NOMO-1 (cell line): Measurements from ENCODE around the gene S100A4.

Experiments
- DNase-seq, 2 experiments: peaks; one replicate each; lab custom pipeline; 2025; ENCODE audit not compliant: unreplicated experiment in 2 of 2; lab: John Stamatoyannopoulos, UW

The S100A4 gene

GRCh38 chr1:153548722-153549688, 3.4 kb upstream of the S100A4 start, which contains the start of gene S100A3:
TSS of gene S100A3 (minus strand) at chr1:153549258. CDS start at chr1:153548485, 773 bp downstream.
- no peak for DNase-seq

DNA sequence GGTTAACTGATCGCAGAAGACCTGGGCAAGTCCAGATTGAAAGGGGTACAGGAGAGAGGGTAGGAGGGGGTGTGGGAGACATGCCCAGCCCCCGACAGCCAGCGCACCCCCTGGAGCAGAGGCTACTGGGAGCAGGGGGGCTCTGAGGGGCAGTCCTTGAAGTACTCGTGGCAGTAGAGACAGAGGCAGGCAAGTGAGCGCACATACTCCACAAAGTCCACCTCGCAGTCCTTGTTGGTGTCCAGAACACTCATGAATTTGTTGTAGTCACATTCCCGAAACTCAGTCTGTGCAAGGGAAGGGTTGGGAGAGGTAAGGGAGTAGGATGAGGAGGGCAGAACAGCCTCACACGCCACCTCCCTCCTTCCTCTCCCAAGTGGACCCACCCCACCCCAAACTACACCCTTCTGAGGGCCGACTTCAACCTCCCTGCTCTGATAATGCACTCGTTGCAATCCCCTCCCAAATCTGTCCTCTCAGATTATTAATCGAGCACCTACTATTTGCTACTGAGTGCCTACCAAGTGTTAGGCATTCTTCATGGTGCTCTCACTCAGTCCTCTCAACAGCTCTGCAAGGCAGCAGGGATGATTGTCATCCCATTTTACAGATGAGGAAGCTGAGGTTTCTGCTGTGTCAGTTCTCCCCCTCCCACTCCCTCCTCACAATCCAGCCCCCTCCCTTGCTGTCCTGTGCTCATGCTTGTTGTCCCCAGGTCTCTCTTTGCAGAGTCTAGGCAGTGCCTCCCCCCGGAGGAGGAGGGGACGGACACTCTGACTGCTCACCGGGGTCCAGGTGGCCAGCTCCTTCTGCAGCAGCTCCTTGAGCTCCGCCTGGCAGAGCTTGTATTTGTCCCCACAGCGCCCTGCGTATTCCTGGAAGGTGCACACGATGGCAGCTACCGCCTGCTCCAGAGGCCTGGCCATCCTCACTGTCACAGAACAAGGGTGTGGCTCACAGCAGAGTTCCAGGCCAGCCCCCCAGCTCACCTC, 2.2 kb upstream of the S100A4 start:
- no peak for DNase-seq

DNA sequence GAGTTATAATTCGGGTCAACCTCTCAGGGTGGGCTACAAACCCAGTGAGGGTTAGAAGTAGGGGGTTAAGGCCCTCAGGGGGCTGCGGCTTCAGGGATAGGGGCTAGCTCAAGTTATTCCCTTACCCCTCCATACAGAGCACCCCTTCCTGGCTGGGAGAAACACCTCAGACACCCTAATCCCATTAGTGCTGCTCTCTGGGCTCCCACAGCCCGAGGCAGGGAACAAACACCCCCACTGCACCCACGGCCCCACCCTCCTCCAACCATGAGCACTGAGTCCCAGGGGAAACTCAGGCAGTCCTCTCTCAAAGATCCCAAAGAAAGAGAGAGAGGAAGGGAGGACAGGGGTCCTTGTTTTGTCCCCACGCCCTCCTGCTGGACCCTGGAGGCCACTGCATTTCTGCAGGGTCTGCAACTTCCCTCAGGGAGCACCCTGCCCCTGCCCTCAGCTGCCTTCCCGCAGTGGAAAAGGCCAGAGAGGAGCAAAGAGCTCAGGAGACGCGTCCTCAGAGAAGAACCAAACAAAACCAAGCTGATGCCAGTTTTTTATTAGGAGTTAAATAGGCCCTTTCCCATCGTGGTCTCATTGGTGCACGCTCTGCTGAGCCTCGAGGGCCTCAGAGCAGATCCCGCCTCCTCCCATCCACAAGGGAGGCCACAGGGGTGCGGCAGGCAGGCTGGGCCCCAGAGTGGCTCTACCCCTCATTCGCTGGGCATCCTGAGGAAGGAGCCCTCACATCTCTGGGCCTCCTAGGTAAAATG, 1.4 kb upstream of the S100A4 start:
- no peak for DNase-seq

- no peak for DNase-seq
Observed at GRCh38 chr1:153546371-153546770, 765 bp upstream of the S100A4 start.

- DNase-seq, result no peak
Observed at GRCh38 chr1:153544453-153545066, 1.0 kb downstream of the S100A4 start.

DNA sequence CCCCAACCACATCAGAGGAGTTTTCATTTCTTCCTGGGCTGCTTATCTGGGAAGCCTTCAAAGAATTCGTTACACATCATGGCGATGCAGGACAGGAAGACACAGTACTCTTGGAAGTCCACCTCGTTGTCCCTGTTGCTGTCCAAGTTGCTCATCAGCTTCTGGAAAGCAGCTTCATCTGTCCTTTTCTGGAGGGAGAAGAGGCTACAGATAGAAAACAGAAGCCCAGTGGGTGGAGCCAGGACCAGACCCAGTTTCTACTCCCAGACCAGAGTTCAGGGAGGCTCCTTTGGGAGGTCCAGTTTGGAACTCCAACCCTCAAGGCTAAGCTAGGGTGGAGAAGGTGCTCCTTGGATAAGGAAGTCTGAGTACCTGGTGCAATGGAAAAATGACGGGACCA, 1.9 kb downstream of the S100A4 start:
- no peak for DNase-seq

- DNase-seq, result no peak
Observed at GRCh38 chr1:153542956-153543711, 2.5 kb downstream of the S100A4 start.

DNA sequence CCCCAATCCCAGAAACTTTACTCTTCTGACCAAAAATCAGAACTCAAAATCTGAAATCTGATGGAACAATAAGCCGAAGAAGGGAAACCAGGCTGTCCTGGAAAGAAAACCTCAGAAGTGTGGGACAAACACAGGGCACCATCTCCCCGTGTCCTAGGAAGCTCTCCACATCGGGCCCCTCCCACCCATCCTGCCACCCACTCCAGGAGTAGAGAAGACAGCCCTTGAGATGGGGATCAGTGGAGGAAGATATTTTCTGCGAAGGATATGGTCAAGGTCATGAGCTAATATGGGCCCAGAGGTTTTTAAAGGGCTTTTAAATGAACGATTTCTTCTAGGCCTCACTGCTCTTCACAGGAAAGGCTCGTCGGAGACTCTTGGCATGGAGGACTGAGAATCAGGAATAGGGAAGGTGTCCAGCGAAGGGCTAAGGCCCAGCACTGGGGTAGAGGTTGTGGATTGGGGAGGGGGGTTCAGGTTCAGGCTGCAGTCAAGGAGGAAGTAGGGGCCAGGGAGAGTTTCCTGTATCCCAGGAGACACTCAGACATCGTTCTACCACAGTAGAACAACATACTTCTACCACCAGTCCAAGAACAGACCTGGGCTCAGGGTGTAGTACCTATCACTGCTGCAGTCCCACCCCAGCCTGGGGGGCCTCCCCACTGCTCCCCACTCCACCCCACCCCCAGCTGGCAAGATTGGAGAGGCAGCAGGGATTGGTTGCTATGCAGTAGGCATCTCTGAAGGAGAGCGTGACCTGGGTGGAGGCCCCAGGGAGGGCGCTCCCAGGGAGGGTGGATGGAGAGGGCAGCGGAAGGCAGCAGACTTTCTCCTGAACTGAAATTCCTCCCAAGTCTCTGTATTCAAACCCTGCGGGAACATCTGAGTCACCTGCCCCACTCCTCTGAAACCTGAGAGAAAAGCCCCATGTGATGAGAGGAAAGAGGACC, 3.7 kb downstream of the S100A4 start:
- no peak for DNase-seq

GRCh38 chr1:153540394-153541361, 4.9 kb downstream of the S100A4 start, which contains the start of gene S100A5:
TSS of gene S100A5 (minus strand) at chr1:153540934. CDS start at chr1:153540191, 743 bp downstream.
- DNase-seq, result peak; percentile 62 to 75

DNA sequence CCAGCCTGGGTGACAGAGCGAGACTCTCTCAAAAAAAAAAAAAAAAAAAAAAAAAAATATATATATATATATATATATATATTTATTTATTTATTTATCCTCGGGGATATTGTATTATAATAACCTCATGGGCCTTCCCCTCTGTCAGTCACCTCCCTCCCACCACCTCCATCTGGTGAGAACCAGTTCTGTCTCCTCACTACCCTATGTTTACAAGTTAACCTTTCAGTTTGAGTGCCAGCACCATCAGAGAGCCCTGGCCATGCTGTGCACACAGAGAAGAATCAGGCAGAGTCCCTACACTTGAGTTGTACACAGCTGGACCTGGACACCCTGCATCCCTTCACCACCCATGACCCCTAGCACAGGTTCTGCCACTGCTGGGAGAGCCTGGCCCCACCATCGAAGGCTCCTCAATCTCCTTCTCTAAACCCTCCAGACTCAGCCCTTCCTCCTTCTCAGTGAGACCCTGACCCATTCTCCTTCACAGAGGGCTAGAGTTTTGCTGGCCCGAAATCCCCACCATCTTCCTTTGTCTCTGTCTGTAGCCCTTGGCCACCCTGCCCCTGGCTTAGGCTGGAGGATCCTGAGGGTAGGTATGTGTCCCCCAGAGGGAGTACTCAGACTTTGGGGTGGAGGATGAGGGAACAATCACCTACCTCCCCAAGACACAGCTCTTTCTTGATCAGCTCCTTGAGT, 6.1 kb downstream of the S100A4 start:
- DNase-seq, result no peak

DNA sequence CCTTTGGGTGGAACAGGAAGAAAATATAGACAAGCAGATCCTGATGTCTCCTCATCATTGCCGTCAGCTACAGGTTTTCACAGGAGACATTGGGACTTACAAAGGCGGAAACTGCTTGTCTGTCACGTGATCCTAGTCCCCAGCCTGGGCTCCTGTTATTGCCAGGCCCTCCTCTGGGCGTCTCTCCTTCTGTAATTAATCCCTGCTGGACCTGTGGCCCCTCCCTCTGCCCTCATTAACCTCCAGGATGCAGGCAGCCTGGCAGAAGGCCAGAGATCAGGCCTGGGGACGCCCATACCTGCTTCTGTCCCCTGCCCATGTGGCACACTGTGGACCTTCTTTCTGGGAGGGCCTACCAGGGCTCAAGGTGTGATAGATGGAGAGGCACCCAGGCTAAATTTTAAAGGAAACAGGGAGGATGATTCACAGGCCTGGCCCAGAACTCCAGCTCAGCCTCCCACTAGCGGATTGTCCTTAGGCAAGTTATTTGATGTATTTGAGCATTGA, 7.2 kb downstream of the S100A4 start:
- DNase-seq, result peak; percentile 18 to 46

- no peak for DNase-seq
Observed at GRCh38 chr1:153537376-153537730, 8.3 kb downstream of the S100A4 start.

DNA sequence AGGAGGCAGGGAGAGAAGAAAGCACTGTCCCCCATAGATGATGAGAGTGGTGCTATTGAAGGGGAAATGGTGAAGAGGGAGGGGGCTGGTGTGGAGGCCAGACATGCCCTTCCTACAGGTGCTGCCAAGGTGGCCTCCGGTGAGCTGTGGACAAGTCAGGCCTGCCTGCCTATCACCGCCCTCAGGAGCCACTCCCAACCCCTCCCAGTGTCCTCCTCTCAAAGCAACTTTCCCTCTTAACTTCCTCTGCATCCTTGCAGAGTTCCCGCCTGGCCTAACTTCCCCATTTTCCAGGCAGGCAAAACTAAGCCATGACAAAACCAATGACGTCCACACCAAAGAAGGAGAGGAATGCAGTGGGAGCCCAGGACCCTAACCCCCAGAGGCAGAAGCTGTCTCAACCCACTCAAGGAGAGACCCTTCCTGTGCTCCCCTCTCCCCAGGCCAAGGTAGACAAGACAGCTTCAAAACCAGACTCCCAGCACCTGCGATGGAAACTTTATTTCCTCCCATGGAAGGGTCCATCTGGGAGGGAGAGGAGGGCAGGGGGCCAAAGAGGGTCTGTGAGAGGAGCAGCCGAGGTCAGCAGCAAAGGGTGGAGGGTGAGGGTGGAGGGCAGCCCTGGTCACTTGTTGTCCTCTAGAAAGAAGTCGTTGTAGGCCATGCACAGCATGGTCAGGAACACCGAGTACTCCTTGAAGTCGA, 8.8 kb downstream of the S100A4 start:
- no peak for DNase-seq

GRCh38 chr1:153536012-153536670, 9.5 kb downstream of the S100A4 start:
- peak; percentile 76 to 81 for DNase-seq
